K562 (cell line): ENCODE results near the gene CBFA2T3. TPM values are rescaled to one million over a fixed set of nuclear protein-coding genes. Genes with fewer than 3 reads are reported as not detected.
A peak's percentile ranks its signal among the peaks of the same experiment; 100 is the strongest.

Experiments used
- BHLHE40 ChIP-seq: IDR thresholded peaks from 2 replicates; pipeline ENCODE4 v1.6.1; 2011; ENCODE audit warnings: low read length, improper control_type of control experiment
- CREB3L1 ChIP-seq: fragments of 450-650 bp; IDR thresholded peaks from 2 replicates; pipeline ENCODE4 v1.6.1; 2014; ENCODE audit warnings: low read depth, mild to moderate bottlenecking, moderate library complexity, borderline replicate concordance
- CREM ChIP-seq: IDR thresholded peaks from 2 replicates; pipeline ENCODE4 v1.6.1; 2014; ENCODE audit warnings: antibody characterized with exemption, low read depth
- DPF2 ChIP-seq: fragments of 450-650 bp; IDR thresholded peaks from 2 replicates; pipeline ENCODE4 v1.6.1; 2016
- HDAC2 ChIP-seq: fragments of 450-650 bp; IDR thresholded peaks from 2 replicates; pipeline ENCODE4 v1.6.1; 2016; ENCODE audit warnings: mild to moderate bottlenecking
- KDM5B ChIP-seq: fragments of 200-600 bp; sonication (generic); IDR thresholded peaks from 2 replicates; pipeline ENCODE4 v1.6.1; 2012; ENCODE audit warnings: low read depth, mild to moderate bottlenecking, moderate library complexity, low read length, control low read depth, inconsistent platforms; ENCODE audit not compliant: insufficient replicate concordance
- MEIS2 ChIP-seq: fragments of 450-650 bp; IDR thresholded peaks from 2 replicates; pipeline ENCODE4 v1.6.1; 2014; ENCODE audit warnings: mild to moderate bottlenecking; ENCODE audit not compliant: partially characterized antibody
- MYC ChIP-seq, 2 experiments: fragments of 250-450 bp in 1 of 2; sonication (Bioruptor Pico) in 1 of 2; IDR thresholded peaks; 2 replicates each; pipeline versions ENCODE4 v1.5.1 to v1.6.1; 2012 to 2021; ENCODE audit warnings: low read depth in 2 of 2, borderline replicate concordance in 1 of 2, improper control_type of control experiment in 1 of 2, low read length in 1 of 2, mild to moderate bottlenecking in 1 of 2, moderate library complexity in 1 of 2
- NRF1 ChIP-seq, 2 experiments: fragments of 450-650 bp; IDR thresholded peaks in 1 of 2; conservative IDR thresholded peaks in 1 of 2; 2 replicates each; pipeline ENCODE4 v1.6.1; 2014; ENCODE audit warnings: mild to moderate bottlenecking in 2 of 2
- PKNOX1 ChIP-seq: fragments of 450-650 bp; IDR thresholded peaks from 2 replicates; pipeline ENCODE4 v1.6.1; 2016
- POLR3G ChIP-seq: IDR thresholded peaks from 2 replicates; pipeline ENCODE4 v1.6.1; 2011; ENCODE audit not compliant: insufficient read length, insufficient replicate concordance; ENCODE audit errors: extremely low read depth
- PURB ChIP-seq: sonication (generic); formaldehyde crosslinking; IDR thresholded peaks from 2 replicates; pipeline ENCODE4 v1.9.0; 2021; ENCODE audit warnings: low read depth, mild to moderate bottlenecking, missing genetic modification reagents
- SIN3A ChIP-seq, 2 experiments: fragments of 150-350 bp in 1 of 2; IDR thresholded peaks; 2 replicates each; pipeline ENCODE4 v1.6.1; 2011 to 2016; ENCODE audit warnings: borderline replicate concordance in 2 of 2, low read depth in 2 of 2, low read length in 2 of 2, mild to moderate bottlenecking in 2 of 2, moderate library complexity in 2 of 2; ENCODE audit not compliant: control insufficient read depth in 1 of 2
- SMARCC2 ChIP-seq: fragments of 450-650 bp; IDR thresholded peaks from 2 replicates; pipeline ENCODE4 v1.6.1; 2017; ENCODE audit warnings: antibody characterized with exemption, moderate library complexity, mild to moderate bottlenecking, low read depth
- SNIP1 ChIP-seq: fragments of 450-650 bp; IDR thresholded peaks from 2 replicates; pipeline ENCODE4 v1.7.1; 2017; ENCODE audit warnings: low read depth, mild to moderate bottlenecking
- TBP ChIP-seq: optimal IDR thresholded peaks from 2 replicates; pipeline ENCODE3; 2011; ENCODE audit warnings: low read depth, low read length, improper control_type of control experiment
- TCF3 ChIP-seq: sonication (generic); formaldehyde crosslinking; IDR thresholded peaks from 2 replicates; pipeline ENCODE4 v1.4.0; 2020; ENCODE audit warnings: mild to moderate bottlenecking, missing genetic modification reagents
- TEAD4 ChIP-seq, 2 experiments: sonication (generic) in 1 of 2; formaldehyde crosslinking in 1 of 2; IDR thresholded peaks; 2 replicates each; pipeline versions ENCODE4 v1.6.1 to v1.8.0; 2012 to 2022; ENCODE audit warnings: borderline replicate concordance in 1 of 2, inconsistent platforms in 1 of 2, low read length in 1 of 2, mild to moderate bottlenecking in 1 of 2, missing genetic modification reagents in 1 of 2
- TFAP4 ChIP-seq: sonication (generic); formaldehyde crosslinking; IDR thresholded peaks from 2 replicates; pipeline ENCODE4 v1.8.0; 2022; ENCODE audit warnings: missing genetic modification reagents, mild to moderate bottlenecking, moderate library complexity, borderline replicate concordance
- TRIM25 ChIP-seq: fragments of 450-650 bp; IDR thresholded peaks from 2 replicates; pipeline ENCODE4 v1.7.0; 2016; ENCODE audit warnings: borderline replicate concordance
- ZBTB8A ChIP-seq: fragments of 450-650 bp; IDR thresholded peaks from 2 replicates; pipeline ENCODE4 v1.6.1; 2018; ENCODE audit warnings: mild to moderate bottlenecking, moderate library complexity; ENCODE audit not compliant: partially characterized antibody
- ZKSCAN1 ChIP-seq: fragments of 150-350 bp; IDR thresholded peaks from 2 replicates; pipeline ENCODE4 v1.6.1; 2016; ENCODE audit warnings: low read depth, low read length
- polyA plus RNA-seq, 8 experiments: library from polyadenylated mRNA; depleted of rRNA in 4 of 8; stranded (reverse) in 5 of 8; unstranded in 3 of 8; fragments of >200 nt; fragmentation: Nextera tagmentation in 2 of 8; fragmentation: Illumina TruSeq in 1 of 8; extraction: Ambion mirVana in 2 of 8; extraction: Trizol in 1 of 8; gene quantifications; 2 replicates each; pipeline versions ENCODE4 v1.2.1 to v1.2.3, GENCODE V29; 2011 to 2014; ENCODE audit warnings: inconsistent platforms in 1 of 8, missing spikeins in 1 of 8
- total RNA-seq, 7 experiments: library from RNA; depleted of rRNA in 6 of 7; stranded (reverse); fragments of >200 nt in 6 of 7; fragmentation: Illumina TruSeq in 2 of 7; extraction: Trizol in 2 of 7; gene quantifications; 2 replicates each; pipeline versions ENCODE4 v1.2.1 to v1.2.3, GENCODE V29; 2011 to 2021; ENCODE audit warnings: low replicate concordance in 1 of 7

The CBFA2T3 gene
- total and polyA plus RNA-seq, 9 of the 15 experiments (the other 6 are each of a cell fraction or from before 2014, with no cell fraction given), result 2.3 to 145 (median 6.7) TPM

- TF ChIP-seq PKNOX1, result peak; percentile 72
- TF ChIP-seq MEIS2, result peak; percentile 35
- TF ChIP-seq POLR3G, result no peak
- peak; percentile 89 for TF ChIP-seq CREM
- no peak for TF ChIP-seq KDM5B
- no peak for TF ChIP-seq NRF1 (conservative IDR thresholded peaks at IDR 0.05 in 1 of 2, IDR thresholded peaks at IDR 0.05 in 1 of 2)
- peak; percentile 82 for TF ChIP-seq BHLHE40
- TF ChIP-seq SMARCC2, result no peak
- 0 out of 2 replicates have a peak, but pooled peaks have one; percentile 44 for TF ChIP-seq HDAC2
- peak; percentile 28; the same call in 1 of the 2 replicates for TF ChIP-seq CREB3L1
- TF ChIP-seq TBP, result no peak
- no peak for TF ChIP-seq SNIP1
- TF ChIP-seq PURB (CRISPR knock-in tag), result no peak
- peak; percentile 87 for TF ChIP-seq MYC (IDR thresholded peaks at IDR 0.05; ENCODE audit: low read depth, low read length)
- TF ChIP-seq MYC (CRISPR knock-in tag; IDR thresholded peaks at IDR 0.05; ENCODE audit: borderline replicate concordance, low read depth), result no peak
- TF ChIP-seq SIN3A (IDR thresholded peaks at IDR 0.05; ENCODE audit: borderline replicate concordance in 2 of 2, control insufficient read depth in 1 of 2, low read depth in 2 of 2, low read length in 2 of 2), result peak; percentile 38 to 58; a peak in 1 of 4 replicates
- TF ChIP-seq TFAP4, result peak; percentile 50; the same call in 1 of the 2 replicates
- no peak for TF ChIP-seq ZBTB8A
- TF ChIP-seq TRIM25, result no peak
- peak; percentile 46 for TF ChIP-seq TEAD4 (IDR thresholded peaks at IDR 0.05; ENCODE audit: low read length)
- TF ChIP-seq TEAD4 (CRISPR knock-in tag; IDR thresholded peaks at IDR 0.05; ENCODE audit: borderline replicate concordance), result no peak
- peak; percentile 75 for TF ChIP-seq DPF2
- peak; percentile 11; the same call in 1 of the 2 replicates for TF ChIP-seq TCF3
- TF ChIP-seq ZKSCAN1, result peak; percentile 11; the same call in 1 of the 2 replicates
Measured at GRCh38 chr16:88999457-89000206, 22.6 kb upstream of the CBFA2T3 start (continued).
